Heart left ventricle (tissue), 13 donors: Measurements from ENCODE around the gene NUP54.

ENCODE experiments used
- POLR2A ChIP-seq, 2 donors: fragments of 450-650 bp; IDR thresholded peaks; one replicate each; pipeline ENCODE4 v1.6.1; 2017; ENCODE audit warnings: antibody characterized with exemption in 2 of 2, mild to moderate bottlenecking in 2 of 2, moderate library complexity in 2 of 2
- TF ChIP-seq, protein P1 (sequence below), 12 donors: fragments of 200-600 bp; sonication (generic) in 4 of 12; IDR thresholded peaks; one replicate each; pipeline versions ENCODE4 v1.5.0 to v1.8.0; 2018 to 2022; ENCODE audit warnings: antibody characterized with exemption in 12 of 12, mild to moderate bottlenecking in 5 of 12
- donor health status: ischemic (EF 13 %, LVEDD 7.1; RV severe dilation, severe dysfunction).
- donor health status: DM: no; HTN: yes; CAD: no.
- donor health status: DM: no; HTN: no; CAD: no.
- donor health status: ischemic (EF 25% LVEDD 6.9; RV normal size, moderate dysfunction).
- donor health status: ischemic (EF 25% LVEDD 5.7; RV mildly dilated, moderate dysfunction).
- donor health status: ischemic (EF 35%, LVEDD 5.7; RV mildly dilated, moderate dysfunction).
- donor health status: nonischemic (EF 11% LVEDD 7.7; RV severe dilation, severe dysfunction).
- donor health status: DM: yes; HTN: yes; CAD: no.
- donor health status: PGD.
- donor health status: ischemic (EF 29% LVEDD 5.4; RV normal size, mild dysfunction).
- donor health status: nonischemic (EF 23%, LVEDD 6.1; RV moderate dilation, normal function).

DNA sequence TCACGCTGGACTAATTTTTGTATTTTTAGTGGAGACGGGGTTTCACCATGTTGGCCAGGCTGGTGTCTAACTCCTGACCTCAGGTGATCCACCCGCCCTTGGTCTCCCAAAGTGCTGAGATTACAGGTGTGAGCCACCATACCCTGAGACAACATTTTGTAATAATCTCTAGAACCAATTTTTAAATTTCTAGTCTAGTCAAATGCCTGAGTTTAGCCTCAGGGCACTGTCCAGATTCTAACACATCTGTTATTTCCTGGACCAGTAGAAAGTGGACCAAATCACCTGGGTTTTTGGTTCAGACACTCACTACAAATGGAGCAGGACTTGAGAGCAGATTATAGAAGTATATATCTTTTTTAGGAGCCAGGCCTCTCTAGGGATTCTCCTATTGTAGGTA lies 52.1 kb downstream of the NUP54 start:
- TF ChIP-seq, protein P1, sequence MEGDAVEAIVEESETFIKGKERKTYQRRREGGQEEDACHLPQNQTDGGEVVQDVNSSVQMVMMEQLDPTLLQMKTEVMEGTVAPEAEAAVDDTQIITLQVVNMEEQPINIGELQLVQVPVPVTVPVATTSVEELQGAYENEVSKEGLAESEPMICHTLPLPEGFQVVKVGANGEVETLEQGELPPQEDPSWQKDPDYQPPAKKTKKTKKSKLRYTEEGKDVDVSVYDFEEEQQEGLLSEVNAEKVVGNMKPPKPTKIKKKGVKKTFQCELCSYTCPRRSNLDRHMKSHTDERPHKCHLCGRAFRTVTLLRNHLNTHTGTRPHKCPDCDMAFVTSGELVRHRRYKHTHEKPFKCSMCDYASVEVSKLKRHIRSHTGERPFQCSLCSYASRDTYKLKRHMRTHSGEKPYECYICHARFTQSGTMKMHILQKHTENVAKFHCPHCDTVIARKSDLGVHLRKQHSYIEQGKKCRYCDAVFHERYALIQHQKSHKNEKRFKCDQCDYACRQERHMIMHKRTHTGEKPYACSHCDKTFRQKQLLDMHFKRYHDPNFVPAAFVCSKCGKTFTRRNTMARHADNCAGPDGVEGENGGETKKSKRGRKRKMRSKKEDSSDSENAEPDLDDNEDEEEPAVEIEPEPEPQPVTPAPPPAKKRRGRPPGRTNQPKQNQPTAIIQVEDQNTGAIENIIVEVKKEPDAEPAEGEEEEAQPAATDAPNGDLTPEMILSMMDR (IDR thresholded peaks at IDR 0.05), result no peak
- no peak for TF ChIP-seq POLR2A (IDR thresholded peaks at IDR 0.05)
